Body of pancreas (tissue), 4 donors: ENCODE results near the gene AVPR2.

Source experiments
- POLR2A ChIP-seq, 3 donors: fragments of 450-650 bp; IDR thresholded peaks; one replicate each; pipeline ENCODE4 v1.6.1; 2016; ENCODE audit warnings: antibody characterized with exemption in 3 of 3, mild to moderate bottlenecking in 2 of 3
- TF ChIP-seq, protein P1 (sequence below), 7 experiments: fragments of 450-650 bp in 4 of 7; fragments of 200-600 bp in 3 of 7; sonication (generic) in 3 of 7; IDR thresholded peaks; one replicate each; pipeline ENCODE4 v1.5.1; 2016 to 2019; ENCODE audit warnings: antibody characterized with exemption in 7 of 7

DNA sequence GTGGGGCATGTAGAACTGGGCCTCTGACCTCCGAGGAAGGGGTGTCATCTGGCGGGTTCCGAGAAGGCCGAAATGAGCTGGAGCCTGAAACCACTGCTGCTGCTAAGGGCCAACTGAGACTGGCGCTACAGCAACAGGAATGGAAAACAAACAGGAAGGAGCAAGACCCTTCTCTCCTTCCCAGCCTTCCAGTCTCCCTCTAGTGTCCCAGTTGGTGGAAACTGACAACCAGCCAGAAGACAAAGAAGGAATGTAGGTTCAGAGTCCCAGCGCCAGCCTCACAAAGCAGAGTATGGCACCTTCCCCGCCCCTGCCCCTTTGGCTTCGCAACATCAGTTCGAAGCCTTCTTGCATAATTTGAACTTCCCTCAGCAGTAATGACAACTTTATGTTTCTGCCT is 49.8 kb upstream of the AVPR2 start:
- TF ChIP-seq POLR2A (IDR thresholded peaks at IDR 0.05), result no peak
- TF ChIP-seq, protein P1, sequence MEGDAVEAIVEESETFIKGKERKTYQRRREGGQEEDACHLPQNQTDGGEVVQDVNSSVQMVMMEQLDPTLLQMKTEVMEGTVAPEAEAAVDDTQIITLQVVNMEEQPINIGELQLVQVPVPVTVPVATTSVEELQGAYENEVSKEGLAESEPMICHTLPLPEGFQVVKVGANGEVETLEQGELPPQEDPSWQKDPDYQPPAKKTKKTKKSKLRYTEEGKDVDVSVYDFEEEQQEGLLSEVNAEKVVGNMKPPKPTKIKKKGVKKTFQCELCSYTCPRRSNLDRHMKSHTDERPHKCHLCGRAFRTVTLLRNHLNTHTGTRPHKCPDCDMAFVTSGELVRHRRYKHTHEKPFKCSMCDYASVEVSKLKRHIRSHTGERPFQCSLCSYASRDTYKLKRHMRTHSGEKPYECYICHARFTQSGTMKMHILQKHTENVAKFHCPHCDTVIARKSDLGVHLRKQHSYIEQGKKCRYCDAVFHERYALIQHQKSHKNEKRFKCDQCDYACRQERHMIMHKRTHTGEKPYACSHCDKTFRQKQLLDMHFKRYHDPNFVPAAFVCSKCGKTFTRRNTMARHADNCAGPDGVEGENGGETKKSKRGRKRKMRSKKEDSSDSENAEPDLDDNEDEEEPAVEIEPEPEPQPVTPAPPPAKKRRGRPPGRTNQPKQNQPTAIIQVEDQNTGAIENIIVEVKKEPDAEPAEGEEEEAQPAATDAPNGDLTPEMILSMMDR (IDR thresholded peaks at IDR 0.05), result no peak
